Stimulated activated memory B cell treated with anti-CD40 and anti-IgM and Interleukin-4, amounts not matched to agents 10 μg/mL and 1 μg/mL and 100 μg/mL, for 72 hours (primary cell): Measurements from ENCODE around the gene HAAO.
A peak's percentile ranks its signal among the peaks of the same experiment; 100 is the strongest.
"Not testable (repeated sequence)": the region's sequence is repeated elsewhere in the genome, so short reads cannot be mapped to it uniquely, and the experiment has no call there.

ENCODE experiments used
- ATAC-seq: fragments of 150-1000 bp; cut with Tn5 transposase; 2 replicates; pipeline ENCODE4 v1.10.0; 2021
- H3K27ac Mint-ChIP-seq: one replicate; pipeline ENCODE4 v1.8.0; 2022; ENCODE audit warnings: mild to moderate bottlenecking, mixed read lengths
- H3K27me3 Mint-ChIP-seq: one replicate; pipeline ENCODE4 v1.8.0; 2022; ENCODE audit warnings: mixed read lengths
- H3K36me3 Mint-ChIP-seq: one replicate; pipeline ENCODE4 v1.8.0; 2022; ENCODE audit warnings: mixed read lengths
- H3K4me1 Mint-ChIP-seq: one replicate; pipeline ENCODE4 v1.8.0; 2022; ENCODE audit warnings: mixed read lengths
- H3K4me3 Mint-ChIP-seq: one replicate; pipeline ENCODE4 v1.8.0; 2022; ENCODE audit warnings: mild to moderate bottlenecking, moderate library complexity, mixed read lengths
- H3K9me3 Mint-ChIP-seq: one replicate; pipeline ENCODE4 v1.8.0; 2022; ENCODE audit warnings: mixed read lengths

Gene HAAO

GRCh38 chr2:42792583-42793333 lies at the start of gene HAAO:
HAAO (minus strand) TSS chr2:42792583; CDS start chr2:42792536, 47 bp downstream.
- no peaks in the 10 kb centered on the region for H3K9me3 Mint-ChIP-seq
- H3K27me3 Mint-ChIP-seq: no peaks in the 10 kb centered on the region
- ATAC-seq: peak; percentile 71
- peak within 1 kb of the TSS; percentile 94 for H3K27ac Mint-ChIP-seq
- peak within 1 kb of the TSS; percentile 85 for H3K4me3 Mint-ChIP-seq
- H3K36me3 Mint-ChIP-seq: peaks cover 27% of the 10 kb centered on the region
- H3K4me1 Mint-ChIP-seq: peaks cover 70% of the 10 kb centered on the region

DNA sequence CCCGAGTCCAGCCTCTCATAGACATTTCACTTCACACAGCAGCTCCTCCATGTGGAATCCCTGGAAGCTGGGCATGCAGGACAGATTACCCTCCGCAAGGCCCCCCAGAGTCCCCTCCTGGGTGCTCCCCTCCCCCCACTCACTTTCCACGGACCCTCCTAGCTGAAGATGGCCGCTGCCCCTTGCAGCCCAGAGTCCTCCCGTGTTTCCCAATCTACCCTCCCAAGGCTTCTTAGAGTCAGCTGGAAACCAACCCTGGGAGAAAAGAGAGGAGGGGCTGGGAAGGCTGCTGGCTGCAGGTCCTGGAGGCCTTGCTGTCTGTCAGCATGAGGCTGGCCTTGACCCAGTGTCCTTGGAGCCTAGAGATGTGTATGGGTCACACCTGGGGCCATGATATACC lies 49.0 kb upstream of the HAAO start:
- H3K9me3 Mint-ChIP-seq: no peaks in the 10 kb centered on the region
- no peaks in the 10 kb centered on the region for H3K4me1 Mint-ChIP-seq
- H3K36me3 Mint-ChIP-seq: peaks cover 7% of the 10 kb centered on the region
- ATAC-seq: no peak
- no peak overlapping the region for H3K4me3 Mint-ChIP-seq
- no peak overlapping the region for H3K27ac Mint-ChIP-seq
- no peaks in the 10 kb centered on the region for H3K27me3 Mint-ChIP-seq

DNA sequence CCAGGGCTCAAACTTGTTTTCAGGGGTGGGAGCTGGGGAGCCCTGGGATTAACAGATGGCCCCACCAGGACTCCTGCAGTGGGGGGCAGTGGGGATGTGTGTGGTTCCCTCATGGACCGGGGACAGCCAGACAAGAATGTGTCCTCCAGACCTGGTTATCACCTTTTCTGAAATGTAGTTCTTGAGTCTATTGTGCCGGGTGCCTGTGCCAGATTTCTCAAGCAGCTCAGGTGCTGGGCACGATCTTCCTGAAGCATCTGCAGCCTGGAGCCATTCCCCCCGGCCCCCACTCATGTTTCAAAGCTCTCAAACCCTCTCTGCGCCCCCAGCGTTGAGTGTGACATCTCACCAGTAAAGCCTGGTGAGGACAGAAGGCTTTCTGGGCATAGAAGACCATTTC lies 48.4 kb upstream of the HAAO start:
- Mint-ChIP-seq H3K27me3 (no peaks in the 10 kb centered on the region), H3K9me3 (no peaks in the 10 kb centered on the region), H3K27ac (no peak overlapping the region), H3K36me3 (peaks cover 12% of the 10 kb centered on the region), H3K4me1 (no peaks in the 10 kb centered on the region), H3K4me3 (no peak overlapping the region)
- no peak for ATAC-seq

GRCh38 chr2:42839809-42840501 lies 47.6 kb upstream of the HAAO start:
- H3K9me3 Mint-ChIP-seq: no peaks in the 10 kb centered on the region
- H3K27me3 Mint-ChIP-seq: no peaks in the 10 kb centered on the region
- H3K4me1 Mint-ChIP-seq: no peaks in the 10 kb centered on the region
- ATAC-seq: no peak
- peaks cover 12% of the 10 kb centered on the region for H3K36me3 Mint-ChIP-seq
- H3K4me3 Mint-ChIP-seq: no peak overlapping the region
- no peak overlapping the region for H3K27ac Mint-ChIP-seq

GRCh38 chr2:42838133-42838532 lies 45.8 kb upstream of the HAAO start:
- no peak for ATAC-seq
- peaks cover 12% of the 10 kb centered on the region for H3K36me3 Mint-ChIP-seq
- H3K4me3 Mint-ChIP-seq: no peak overlapping the region
- H3K27ac Mint-ChIP-seq: no peak overlapping the region
- no peaks in the 10 kb centered on the region for H3K9me3 Mint-ChIP-seq
- no peaks in the 10 kb centered on the region for H3K27me3 Mint-ChIP-seq
- H3K4me1 Mint-ChIP-seq: no peaks in the 10 kb centered on the region

GRCh38 chr2:42835577-42836371 lies 43.4 kb upstream of the HAAO start:
- H3K36me3 Mint-ChIP-seq: peaks cover 12% of the 10 kb centered on the region
- H3K9me3 Mint-ChIP-seq: no peaks in the 10 kb centered on the region
- H3K4me1 Mint-ChIP-seq: no peaks in the 10 kb centered on the region
- H3K27ac Mint-ChIP-seq: no peak overlapping the region
- H3K4me3 Mint-ChIP-seq: no peak overlapping the region
- no peaks in the 10 kb centered on the region for H3K27me3 Mint-ChIP-seq
- no peak for ATAC-seq

DNA sequence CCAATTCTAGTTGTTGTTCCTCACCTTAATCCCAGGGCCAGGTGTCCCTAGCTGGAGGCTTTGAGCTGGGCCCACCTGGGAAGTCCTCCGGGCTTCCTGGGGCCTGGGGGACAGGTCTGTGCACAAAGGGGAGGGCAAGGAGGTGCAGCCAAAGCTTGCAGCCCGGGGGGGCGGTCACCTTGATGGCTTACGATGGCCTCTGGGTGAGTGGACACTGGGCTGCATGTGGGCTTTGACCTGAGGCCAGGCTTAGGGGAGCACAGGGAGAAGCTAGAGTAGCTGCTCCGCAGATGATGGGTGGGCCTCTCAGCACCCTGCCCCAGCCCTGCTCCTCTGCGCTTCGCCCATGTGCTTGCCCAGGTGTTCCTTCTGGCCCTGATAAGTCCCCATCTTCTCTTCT lies 41.8 kb upstream of the HAAO start:
- Mint-ChIP-seq H3K4me1 (peaks cover under 1% of the 10 kb centered on the region), H3K27ac (no peak overlapping the region), H3K36me3 (peaks cover 12% of the 10 kb centered on the region), H3K4me3 (no peak overlapping the region), H3K9me3 (no peaks in the 10 kb centered on the region), H3K27me3 (no peaks in the 10 kb centered on the region)
- ATAC-seq: no peak

DNA sequence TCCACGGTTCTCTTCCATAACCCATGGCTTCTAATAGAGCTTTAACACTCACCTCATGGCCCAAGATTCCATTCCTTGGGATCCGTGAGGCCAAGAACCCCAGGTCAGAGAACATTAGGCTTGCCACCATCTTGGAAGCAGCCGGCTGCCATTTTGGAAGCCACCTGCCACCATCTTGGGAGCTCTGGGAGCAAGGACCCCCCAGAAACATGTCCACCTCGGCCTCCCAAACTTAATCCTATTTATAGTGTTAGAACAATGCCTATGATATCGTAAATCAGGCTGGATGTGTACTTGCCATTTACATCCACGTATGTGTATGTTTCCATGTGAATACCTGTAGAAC lies 39.9 kb upstream of the HAAO start:
- H3K9me3 Mint-ChIP-seq: no peaks in the 10 kb centered on the region
- no peaks in the 10 kb centered on the region for H3K27me3 Mint-ChIP-seq
- ATAC-seq: no peak

GRCh38 chr2:42831575-42832288 lies 39.3 kb upstream of the HAAO start:
- ATAC-seq: not testable (repeated sequence)
- H3K4me1 Mint-ChIP-seq: peaks cover 21% of the 10 kb centered on the region

More for the DNA sequence above, 39.9 kb upstream of the HAAO start:
- peaks cover 20% of the 10 kb centered on the region for H3K4me1 Mint-ChIP-seq
- peaks cover 9% of the 10 kb centered on the region for H3K36me3 Mint-ChIP-seq
- no peak overlapping the region for H3K27ac Mint-ChIP-seq
- H3K4me3 Mint-ChIP-seq: no peak overlapping the region

GRCh38 chr2:42830922-42831574 lies 38.7 kb upstream of the HAAO start:
- Mint-ChIP-seq H3K27ac (no peak overlapping the region), H3K9me3 (no peaks in the 10 kb centered on the region), H3K27me3 (no peaks in the 10 kb centered on the region), H3K4me1 (peaks cover 21% of the 10 kb centered on the region), H3K4me3 (no peak overlapping the region), H3K36me3 (peaks cover 2% of the 10 kb centered on the region)
- ATAC-seq: no peak

More at GRCh38 chr2:42831575-42832288, 39.3 kb upstream of the HAAO start:
- H3K9me3 Mint-ChIP-seq, H3K4me3 Mint-ChIP-seq, H3K27me3 Mint-ChIP-seq, H3K27ac Mint-ChIP-seq, H3K36me3 Mint-ChIP-seq: not testable (repeated sequence)

GRCh38 chr2:42829671-42830440 lies 37.5 kb upstream of the HAAO start:
- no peaks in the 10 kb centered on the region for H3K36me3 Mint-ChIP-seq
- no peak overlapping the region for H3K27ac Mint-ChIP-seq
- no peaks in the 10 kb centered on the region for H3K27me3 Mint-ChIP-seq
- H3K9me3 Mint-ChIP-seq: no peaks in the 10 kb centered on the region
- ATAC-seq: no peak
- H3K4me1 Mint-ChIP-seq: peaks cover 21% of the 10 kb centered on the region
- H3K4me3 Mint-ChIP-seq: no peak overlapping the region

DNA sequence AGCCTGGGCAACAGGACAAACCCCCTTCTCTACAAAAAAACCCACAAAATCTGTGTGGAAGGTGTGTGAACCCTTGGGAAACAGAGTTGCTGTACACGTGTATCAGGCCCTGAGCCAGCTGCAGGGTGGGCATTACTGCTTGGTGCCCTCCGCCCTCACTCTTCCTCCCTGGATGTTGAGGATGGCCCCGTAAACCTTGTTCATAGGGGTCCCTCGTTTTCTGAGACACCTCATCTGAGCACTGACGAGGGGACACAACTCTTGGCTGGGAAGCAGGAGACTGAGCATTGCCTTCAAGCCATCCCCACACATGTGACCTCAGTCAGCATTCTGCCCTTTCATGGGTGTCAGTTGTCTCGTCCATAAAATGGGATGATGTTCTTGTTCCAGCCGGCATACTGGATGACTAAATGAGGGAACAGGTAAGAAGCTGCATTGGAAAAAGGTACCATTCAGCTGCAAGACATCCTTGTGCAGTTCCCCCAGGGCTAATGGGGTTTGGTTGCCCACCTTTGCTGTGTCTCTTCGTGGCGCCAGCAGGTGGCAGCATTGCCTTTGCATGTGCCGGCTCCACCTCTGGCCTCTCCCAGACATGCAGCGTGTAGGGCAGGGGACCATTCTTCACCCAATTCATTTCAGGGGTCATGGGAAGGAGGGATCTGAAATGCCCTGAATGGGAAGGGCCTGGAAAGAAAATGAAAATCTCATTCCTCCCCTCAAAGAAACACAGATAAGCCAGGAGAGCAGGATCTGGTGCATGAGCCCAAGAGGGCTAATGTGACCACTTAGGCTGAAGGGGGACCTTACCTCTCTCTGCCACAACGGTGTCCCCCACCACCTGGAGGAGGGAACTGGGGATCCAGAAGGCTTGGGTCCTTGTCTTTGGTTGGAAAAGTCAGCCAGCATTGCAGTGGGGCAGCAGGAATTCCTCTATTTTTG lies 36.4 kb upstream of the HAAO start:
- H3K4me3 Mint-ChIP-seq: no peak overlapping the region
- peak; percentile 91 for ATAC-seq
- no peaks in the 10 kb centered on the region for H3K9me3 Mint-ChIP-seq
- no peaks in the 10 kb centered on the region for H3K36me3 Mint-ChIP-seq
- no peaks in the 10 kb centered on the region for H3K27me3 Mint-ChIP-seq
- peaks cover 21% of the 10 kb centered on the region for H3K4me1 Mint-ChIP-seq
- no peak overlapping the region for H3K27ac Mint-ChIP-seq
